GM23248 (cell line): ENCODE measurements around the gene CD6. TPM values are rescaled to one million over a fixed set of nuclear protein-coding genes. Genes with fewer than 3 reads are reported as not detected.

Experiments
- DNase-seq: peaks from one replicate; pipeline ENCODE4 v3.0.0-alpha.2; 2015
- H2AFZ ChIP-seq: fragments of 200-600 bp; sonication (generic); 2 replicates; pipeline ENCODE4 v1.6.1; 2016; ENCODE audit warnings: antibody characterized with exemption
- H3F3A ChIP-seq: fragments of 200-600 bp; sonication (generic); 2 replicates; pipeline ENCODE4 v1.6.1; 2016; ENCODE audit warnings: mild to moderate bottlenecking, antibody characterized with exemption, mixed run types; ENCODE audit not compliant: insufficient read depth
- H3K27ac ChIP-seq: fragments of 200-600 bp; sonication (generic); 2 replicates; pipeline ENCODE4 v1.5.1; 2016; ENCODE audit warnings: mild to moderate bottlenecking
- H3K27me3 ChIP-seq: fragments of 200-600 bp; sonication (generic); replicated peaks from 2 replicates; pipeline ENCODE4 v1.6.1; 2016; ENCODE audit warnings: mild to moderate bottlenecking; ENCODE audit not compliant: insufficient read depth
- H3K36me3 ChIP-seq: fragments of 200-600 bp; sonication (generic); 2 replicates; pipeline ENCODE4 v1.6.1; 2016; ENCODE audit warnings: low read depth, mild to moderate bottlenecking
- H3K4me1 ChIP-seq: fragments of 200-600 bp; sonication (generic); 2 replicates; pipeline ENCODE4 v1.6.1; 2016; ENCODE audit warnings: mild to moderate bottlenecking; ENCODE audit not compliant: insufficient read depth
- H3K4me2 ChIP-seq: fragments of 200-600 bp; sonication (generic); one replicate; pipeline ENCODE4 v1.6.1; 2016; ENCODE audit warnings: mild to moderate bottlenecking; ENCODE audit not compliant: unreplicated experiment
- H3K4me3 ChIP-seq: fragments of 200-600 bp; sonication (generic); 2 replicates; pipeline ENCODE4 v1.5.1; 2016; ENCODE audit warnings: mild to moderate bottlenecking
- H3K79me2 ChIP-seq: fragments of 200-600 bp; sonication (generic); 2 replicates; pipeline ENCODE4 v1.6.1; 2016; ENCODE audit warnings: mild to moderate bottlenecking; ENCODE audit not compliant: insufficient read depth
- H3K9ac ChIP-seq: fragments of 200-600 bp; sonication (generic); 2 replicates; pipeline ENCODE4 v1.6.1; 2016; ENCODE audit warnings: mild to moderate bottlenecking
- H3K9me2 ChIP-seq: fragments of 200-600 bp; sonication (generic); 2 replicates; pipeline ENCODE4 v1.6.1; 2016; ENCODE audit warnings: mixed run types, mild to moderate bottlenecking, moderate library complexity; ENCODE audit not compliant: insufficient read depth
- H3K9me3 ChIP-seq: fragments of 200-600 bp; sonication (generic); one replicate; pipeline ENCODE4 v1.6.1; 2017; ENCODE audit warnings: low read depth
- H4K20me1 ChIP-seq: fragments of 200-600 bp; sonication (generic); 2 replicates; pipeline ENCODE4 v1.6.0; 2016; ENCODE audit not compliant: insufficient read depth
- EZH2 ChIP-seq: fragments of 200-600 bp; sonication (generic); IDR thresholded peaks from 2 replicates; pipeline ENCODE4 v1.6.1; 2018; ENCODE audit warnings: antibody characterized with exemption, mild to moderate bottlenecking; ENCODE audit not compliant: insufficient read depth, poor library complexity, severe bottlenecking
- EZH2phosphoT487 ChIP-seq: fragments of 200-600 bp; sonication (generic); IDR thresholded peaks from 2 replicates; pipeline ENCODE4 v1.6.1; 2018; ENCODE audit warnings: antibody characterized with exemption, moderate library complexity, mild to moderate bottlenecking, low read depth; ENCODE audit not compliant: insufficient read depth
- WGBS, 2 experiments: methylation state at CpG; one replicate each; pipeline ENCODE4 v1.1.6; 2015 to 2017; ENCODE audit warnings: low lambda C conversion rate in 2 of 2, low coverage in 1 of 2; ENCODE audit errors: missing lambda C conversion rate in 2 of 2; 5-methylcytosine and 5-hydroxymethylcytosine counted together
- in situ Hi-C: fragments of 300-500 bp; cut with MboI; formaldehyde crosslinking; loops from 2 replicates; pipeline ENCODE4 v1.15.0; 2020
- polyA plus RNA-seq: library from polyadenylated mRNA; unstranded; fragments of >200 nt; fragmentation: Nextera tagmentation; extraction: Ambion mirVana; gene quantifications from 2 replicates; pipeline ENCODE4 v1.2.1, GENCODE V29; 2016
- total RNA-seq: library from RNA; depleted of rRNA; stranded (reverse); fragments of >200 nt; shearing (Covaris generic); gene quantifications from 2 replicates; pipeline ENCODE4 v1.2.3, GENCODE V29; 2014

CD6 gene
- total and polyA plus RNA-seq, 2 experiments from 2014 or later = not detected

DNA sequence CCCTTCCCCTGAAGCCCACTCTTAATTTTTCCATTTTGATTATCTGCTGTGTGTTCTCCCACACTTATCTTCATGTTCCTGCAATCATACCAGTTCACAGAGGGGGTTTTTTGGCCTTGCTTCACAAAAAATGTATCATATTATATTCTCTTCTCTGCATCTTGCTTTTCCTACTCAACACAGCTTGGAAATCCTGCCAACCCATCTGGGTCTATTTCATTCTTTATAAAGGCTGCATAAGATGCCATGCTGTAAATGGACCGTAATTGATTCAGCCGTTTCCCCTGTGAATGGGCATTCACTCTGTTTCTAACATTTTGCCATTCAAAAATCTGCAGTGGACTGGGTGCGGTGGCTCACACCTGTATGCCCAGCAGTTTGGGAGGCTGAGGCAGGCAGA, 30.5 kb downstream of the CD6 start:
- H3K79me2 ChIP-seq = no peaks in the 10 kb centered on the region
- in situ Hi-C loops = no loop called here
- H3K27ac ChIP-seq = no peak overlapping the region
- no peaks in the 10 kb centered on the region for H3F3A ChIP-seq
- no peaks in the 10 kb centered on the region for H3K4me1 ChIP-seq
- no peak overlapping the region for H3K9ac ChIP-seq
- H3K9me2 ChIP-seq = no peaks in the 10 kb centered on the region
- peaks cover 39% of the 10 kb centered on the region for H3K27me3 ChIP-seq
- H3K9me3 ChIP-seq = no peaks in the 10 kb centered on the region
- no peaks in the 10 kb centered on the region for H3K36me3 ChIP-seq
- no peaks in the 10 kb centered on the region for H4K20me1 ChIP-seq
- no peak for TF ChIP-seq EZH2phosphoT487
- no peak for TF ChIP-seq EZH2
- no peak overlapping the region for H3K4me3 ChIP-seq
- WGBS, 2 experiments = 39 to 40% methylated on average over 3 of the region's 3 CpGs
- no peak overlapping the region for H2AFZ ChIP-seq
- no peak overlapping the region for H3K4me2 ChIP-seq
- DNase-seq = no peak

- Histone ChIP-seq H3K4me2 (no peak overlapping the region), H2AFZ (no peak overlapping the region), H3K36me3 (no peaks in the 10 kb centered on the region), H3K9me3 (no peaks in the 10 kb centered on the region), H3K4me3 (no peak overlapping the region), H3K79me2 (no peaks in the 10 kb centered on the region), H3K4me1 (no peaks in the 10 kb centered on the region), H3K27ac (no peak overlapping the region), H3F3A (no peaks in the 10 kb centered on the region), H4K20me1 (no peaks in the 10 kb centered on the region), H3K9ac (no peak overlapping the region), H3K27me3 (peaks cover 44% of the 10 kb centered on the region), H3K9me2 (no peaks in the 10 kb centered on the region)
- DNase-seq = no peak
- TF ChIP-seq EZH2phosphoT487 = no peak
- TF ChIP-seq EZH2 = no peak
- in situ Hi-C loops = no loop called here
- 61 to 62% methylated on average over 7 of the region's 7 CpGs for WGBS, 2 experiments
Observed at GRCh38 chr11:61002598-61002997, 31.1 kb downstream of the CD6 start.

GRCh38 chr11:61004180-61004611, 32.7 kb downstream of the CD6 start:
- WGBS, 2 experiments = 39 to 42% methylated on average over 10 of the region's 10 CpGs
- Histone ChIP-seq H3K27me3 (peaks cover 51% of the 10 kb centered on the region), H3F3A (no peaks in the 10 kb centered on the region), H3K4me1 (no peaks in the 10 kb centered on the region), H3K9me2 (no peaks in the 10 kb centered on the region), H3K9me3 (no peaks in the 10 kb centered on the region), H2AFZ (no peak overlapping the region), H3K79me2 (no peaks in the 10 kb centered on the region), H3K27ac (no peak overlapping the region), H4K20me1 (no peaks in the 10 kb centered on the region), H3K9ac (no peak overlapping the region), H3K36me3 (no peaks in the 10 kb centered on the region), H3K4me2 (no peak overlapping the region), H3K4me3 (no peak overlapping the region)
- in situ Hi-C loops = no loop called here
- TF ChIP-seq EZH2 (no peak), EZH2phosphoT487 (no peak)
- DNase-seq = no peak

DNA sequence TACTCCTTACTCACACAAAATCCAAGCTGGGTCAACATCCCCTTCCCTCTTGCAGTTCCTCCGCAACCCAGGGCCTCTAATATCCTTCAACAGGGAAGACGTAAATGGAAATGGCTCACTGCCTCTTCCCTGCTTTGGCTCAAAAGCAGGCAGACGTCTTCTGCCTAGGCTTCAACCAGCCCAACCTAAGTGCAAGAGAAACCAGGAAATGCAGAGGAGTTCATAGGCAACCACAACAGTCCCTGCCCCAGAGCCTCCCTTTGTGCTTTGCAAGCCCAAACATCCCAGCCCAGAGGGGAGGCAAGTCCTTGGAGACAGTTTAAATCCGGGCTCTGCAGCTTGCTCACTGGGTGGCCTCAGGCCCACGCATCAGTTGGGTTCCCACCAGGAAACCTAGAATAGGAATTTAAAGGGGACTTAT, 33.3 kb downstream of the CD6 start:
- no peak overlapping the region for H2AFZ ChIP-seq
- no peaks in the 10 kb centered on the region for H3F3A ChIP-seq
- H3K4me1 ChIP-seq = no peaks in the 10 kb centered on the region
- DNase-seq = no peak
- TF ChIP-seq EZH2 (no peak), EZH2phosphoT487 (no peak)
- H3K79me2 ChIP-seq = no peaks in the 10 kb centered on the region
- H3K9me3 ChIP-seq = no peaks in the 10 kb centered on the region
- no peak overlapping the region for H3K4me2 ChIP-seq
- in situ Hi-C loops = no loop called here
- no peaks in the 10 kb centered on the region for H3K9me2 ChIP-seq
- H3K27me3 ChIP-seq = peaks cover 50% of the 10 kb centered on the region
- 45 to 46% methylated on average over 5 of the region's 5 CpGs for WGBS, 2 experiments
- no peaks in the 10 kb centered on the region for H4K20me1 ChIP-seq
- no peaks in the 10 kb centered on the region for H3K36me3 ChIP-seq
- H3K27ac ChIP-seq = no peak overlapping the region
- no peak overlapping the region for H3K9ac ChIP-seq
- H3K4me3 ChIP-seq = no peak overlapping the region
